Fibroblast of skin of scalp (primary cell): ENCODE data around the gene ACTL6B.

ENCODE experiments used
- DNase-seq: peaks from one replicate; pipeline ENCODE4 v3.0.0-alpha.2; 2013

The ACTL6B gene

DNA sequence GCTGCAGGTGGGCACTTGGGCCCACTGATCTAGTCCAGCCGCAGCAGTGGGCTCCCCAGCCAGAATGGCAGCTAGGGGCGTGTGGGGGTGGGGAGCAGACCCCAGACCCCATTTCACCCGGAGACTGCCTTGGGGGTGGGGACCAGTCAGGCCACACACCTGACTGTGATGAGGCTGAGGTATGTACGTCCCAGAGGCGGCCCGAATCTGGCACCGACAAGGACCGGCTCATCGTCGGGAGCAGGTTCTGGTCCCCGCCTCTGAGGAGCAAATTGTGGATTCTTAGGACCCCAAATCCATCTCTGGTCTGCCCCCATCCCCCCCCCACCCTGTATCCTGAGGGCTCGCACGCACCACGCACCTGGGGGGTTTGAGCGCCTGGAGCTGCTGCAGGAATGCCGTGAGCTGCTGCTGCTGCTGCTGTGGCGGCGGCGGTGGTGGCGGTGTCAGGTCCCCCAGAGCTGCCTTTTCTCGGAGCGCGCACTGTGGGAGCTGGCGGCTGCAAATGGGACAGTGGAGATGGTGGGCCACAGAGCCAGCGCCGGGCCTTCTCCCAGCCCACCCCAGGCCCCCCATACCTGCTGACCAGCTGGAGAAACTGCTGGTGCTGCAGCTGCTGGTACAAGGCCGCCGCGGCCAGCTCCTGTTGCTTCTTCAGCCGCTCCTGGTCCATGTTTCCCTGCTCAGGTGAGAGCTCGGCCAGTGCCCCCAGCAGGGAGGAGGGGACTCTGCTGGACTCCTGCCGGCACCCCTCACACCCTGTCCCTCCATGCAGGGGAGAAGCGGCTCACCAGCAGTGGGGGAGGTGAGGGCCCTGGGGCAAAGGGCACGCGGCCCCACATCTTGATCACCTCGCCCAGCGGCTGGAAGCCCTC is 27.6 kb upstream of the ACTL6B start:
- no peak for DNase-seq

DNA sequence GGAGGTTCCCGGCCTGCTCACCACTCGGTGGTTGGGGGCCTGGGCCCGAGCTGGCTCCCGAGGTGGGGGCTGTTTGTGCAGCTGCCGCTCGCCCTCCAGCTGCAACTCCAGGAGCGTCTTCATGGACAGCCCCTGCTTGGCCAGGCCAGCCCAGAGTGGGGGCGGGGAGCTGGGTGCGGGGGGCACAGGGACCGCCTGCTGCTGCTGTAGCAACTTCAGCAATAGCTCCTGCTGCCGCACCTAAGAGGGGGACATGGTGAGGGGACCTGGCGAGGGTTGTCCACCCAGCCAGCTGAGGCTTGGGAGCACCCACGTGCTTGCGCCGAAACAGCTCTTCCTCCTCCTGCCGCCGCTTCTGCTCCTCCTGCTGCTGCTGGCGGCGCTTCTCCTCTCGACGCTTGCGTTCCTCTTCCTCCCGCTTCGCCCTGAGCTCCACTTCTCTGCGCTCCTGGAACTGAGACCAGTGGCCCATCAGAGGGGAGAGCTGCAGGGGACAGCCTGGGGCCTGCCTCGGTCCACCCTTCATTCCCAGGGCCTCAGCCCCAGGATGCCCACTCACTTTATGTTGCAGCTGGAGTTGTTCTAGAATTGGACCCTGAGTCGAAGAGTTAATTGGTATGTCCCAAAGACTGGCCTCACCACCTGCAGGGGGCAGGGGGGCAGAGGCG is 26.9 kb upstream of the ACTL6B start:
- no peak for DNase-seq

- DNase-seq = peak; percentile 25
Measured at GRCh38 chr7:100682228-100682741, 26.0 kb upstream of the ACTL6B start.

DNA sequence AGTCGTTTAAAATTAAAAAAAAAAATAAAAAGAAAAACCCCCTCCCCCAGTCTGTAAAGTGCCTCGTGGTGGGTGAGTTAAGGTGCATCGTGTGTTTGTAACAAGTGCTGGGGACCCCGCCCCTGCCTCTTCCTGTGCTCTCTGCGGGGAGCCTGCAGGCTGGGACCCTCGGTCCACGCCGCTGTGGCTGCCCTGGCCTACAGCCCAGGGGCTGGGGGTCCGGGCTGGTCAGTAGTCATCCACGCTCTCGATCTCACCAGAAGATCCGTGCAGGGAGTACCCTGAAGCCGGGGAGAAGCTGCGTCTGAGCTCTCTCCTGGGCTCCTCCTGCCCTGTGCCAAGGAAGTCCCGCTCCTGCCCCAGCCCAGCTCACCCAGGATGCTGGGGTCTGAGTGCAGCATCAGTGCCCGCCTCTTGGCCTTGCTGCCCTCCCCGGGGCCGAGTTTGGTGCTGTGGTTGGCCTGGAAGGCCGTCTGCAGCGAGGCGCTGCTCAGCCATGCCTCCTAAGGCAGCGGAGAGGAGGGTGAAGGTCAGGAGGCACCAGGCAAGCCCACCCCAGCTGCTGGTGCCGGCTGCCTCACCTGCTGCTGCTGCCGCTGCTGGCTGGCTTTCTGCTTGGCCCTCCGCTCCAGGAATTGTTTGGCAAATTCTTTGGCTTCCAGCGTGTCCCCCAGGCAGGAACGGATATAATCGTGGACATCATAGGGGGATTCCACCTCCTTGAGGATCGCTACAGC is 25.4 kb upstream of the ACTL6B start:
- no peak for DNase-seq

- DNase-seq = no peak
Measured at GRCh38 chr7:100680576-100681271, 24.5 kb upstream of the ACTL6B start.

DNA sequence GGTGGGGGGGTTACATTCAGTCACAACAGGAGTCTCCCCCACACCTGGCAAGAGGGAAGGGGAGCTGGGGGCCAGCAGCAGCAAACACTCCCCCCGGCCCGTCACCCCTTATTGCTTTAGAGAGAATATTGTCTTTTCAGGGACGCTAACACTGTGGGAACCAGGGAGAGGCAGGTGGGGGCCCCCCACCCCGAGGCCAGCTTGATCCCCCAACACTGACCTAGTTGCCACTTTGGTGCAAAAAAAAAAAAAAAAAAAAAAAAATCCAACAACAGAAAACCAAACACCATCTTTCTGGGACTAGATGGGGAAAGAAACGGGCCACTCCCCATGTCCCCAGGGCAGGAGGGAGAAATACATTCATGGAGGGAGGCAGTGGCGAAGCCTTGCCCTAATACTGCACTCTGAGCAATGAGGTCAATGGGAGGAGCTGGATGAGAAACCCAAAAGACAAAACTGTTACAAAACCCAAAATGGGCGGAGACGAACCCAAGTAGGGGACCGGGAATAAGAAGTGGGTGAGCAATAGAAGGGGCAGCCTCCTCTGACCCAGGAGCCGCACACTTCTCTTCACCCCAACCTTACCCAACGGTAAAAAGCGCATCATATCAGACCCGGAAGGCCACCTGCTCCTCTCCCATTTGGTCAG is 23.8 kb upstream of the ACTL6B start:
- no peak for DNase-seq

DNA sequence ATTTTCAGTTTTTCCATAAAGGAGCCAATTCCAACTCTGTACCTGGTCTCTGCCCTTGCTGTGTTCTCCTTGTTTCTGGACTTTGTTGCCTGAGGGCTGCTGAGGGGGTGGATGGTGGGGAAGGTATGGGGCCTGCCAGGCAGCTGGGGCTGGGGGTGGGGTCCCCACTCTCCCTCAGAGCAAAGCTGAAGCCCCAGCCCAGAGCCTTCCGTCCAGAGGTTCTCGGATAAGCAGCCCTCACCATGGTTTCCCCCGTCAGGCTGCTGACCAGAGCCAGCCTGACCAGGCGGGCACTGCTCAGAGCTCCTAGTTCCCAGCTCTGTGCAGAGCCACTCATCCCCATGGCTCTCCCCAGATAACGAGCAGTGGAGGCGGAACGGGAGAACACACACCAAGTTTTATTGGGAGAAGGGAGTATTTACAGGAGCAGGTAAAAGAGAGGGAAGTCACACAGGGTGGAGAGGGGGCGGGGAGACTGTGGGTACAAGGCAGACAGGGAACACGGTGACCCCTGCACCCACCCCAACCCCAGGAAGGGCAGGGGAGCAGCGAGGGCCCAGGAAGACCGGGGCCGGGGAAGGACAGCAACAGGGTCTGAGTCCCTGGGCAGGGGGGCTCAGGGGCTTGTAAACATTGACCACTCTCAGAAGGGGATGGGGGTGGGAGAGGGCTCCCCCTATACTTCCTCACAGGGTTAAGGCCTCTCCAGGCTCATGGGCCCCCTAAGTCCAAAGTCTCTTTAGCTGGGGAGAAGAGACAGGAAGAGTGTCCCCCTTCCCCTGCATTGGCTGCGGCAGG is 23.1 kb upstream of the ACTL6B start:
- DNase-seq = no peak

GRCh38 chr7:100678291-100678984 is 22.2 kb upstream of the ACTL6B start:
- DNase-seq = no peak

GRCh38 chr7:100677308-100678267 is 21.3 kb upstream of the ACTL6B start:
- DNase-seq = no peak

DNA sequence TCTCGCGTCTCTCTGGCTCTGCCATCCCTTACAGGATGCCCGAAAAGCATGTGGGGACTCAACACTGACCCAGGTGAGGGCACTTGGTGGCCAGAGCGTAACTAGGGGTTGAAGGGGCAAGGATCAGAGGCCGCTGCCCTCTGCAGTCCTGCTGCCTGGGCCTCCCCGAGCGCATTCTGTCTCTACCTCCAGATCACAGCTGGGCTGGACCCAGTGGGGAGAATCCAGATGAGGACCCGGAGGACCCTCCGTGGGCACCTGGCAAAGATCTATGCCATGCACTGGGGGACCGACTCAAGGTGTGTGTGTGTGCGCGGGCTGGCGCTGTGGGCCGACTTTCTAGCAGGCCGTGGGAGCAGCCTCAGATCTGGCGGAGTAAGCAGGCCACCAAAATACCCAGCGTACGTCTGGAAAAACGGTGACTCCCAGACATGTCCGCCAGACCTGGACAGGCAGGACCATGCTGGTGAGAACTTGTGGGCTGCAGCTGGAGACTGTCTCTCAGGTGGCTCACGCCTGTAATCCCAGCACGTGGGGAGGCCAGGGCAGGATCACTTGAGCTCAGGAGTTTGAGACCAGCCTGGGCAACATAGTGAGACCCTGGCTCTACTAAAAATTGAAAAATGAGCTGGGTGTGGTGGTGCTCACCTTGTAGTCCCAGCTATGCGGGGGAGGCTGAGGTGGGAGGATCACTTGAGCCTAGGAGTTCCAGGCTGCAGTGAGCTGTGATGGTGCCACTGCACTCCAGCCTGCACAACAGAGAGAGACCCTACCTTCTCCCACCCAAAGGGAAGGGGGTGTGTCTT is 20.5 kb upstream of the ACTL6B start:
- no peak for DNase-seq

- DNase-seq = peak; percentile 65
Measured at GRCh38 chr7:100675581-100676350, 19.5 kb upstream of the ACTL6B start.

DNA sequence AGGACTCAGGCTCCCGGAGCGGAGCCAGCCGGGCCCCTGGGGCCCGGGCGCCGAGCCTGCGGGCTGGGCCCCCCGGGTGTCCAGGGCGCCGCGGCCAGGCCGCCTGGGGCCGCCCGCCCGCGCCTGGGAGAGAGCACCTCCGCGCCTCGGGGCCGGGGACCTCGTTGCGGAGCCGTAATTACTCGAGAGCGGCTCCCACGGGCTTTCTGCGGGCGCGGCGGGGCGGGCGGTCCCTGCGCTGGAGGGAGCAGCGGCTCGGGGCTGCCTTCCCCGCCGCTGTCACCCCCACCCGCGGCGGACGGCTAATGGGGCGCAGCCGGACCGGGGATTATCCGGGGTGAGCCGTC is 18.8 kb upstream of the ACTL6B start:
- no peak for DNase-seq

DNA sequence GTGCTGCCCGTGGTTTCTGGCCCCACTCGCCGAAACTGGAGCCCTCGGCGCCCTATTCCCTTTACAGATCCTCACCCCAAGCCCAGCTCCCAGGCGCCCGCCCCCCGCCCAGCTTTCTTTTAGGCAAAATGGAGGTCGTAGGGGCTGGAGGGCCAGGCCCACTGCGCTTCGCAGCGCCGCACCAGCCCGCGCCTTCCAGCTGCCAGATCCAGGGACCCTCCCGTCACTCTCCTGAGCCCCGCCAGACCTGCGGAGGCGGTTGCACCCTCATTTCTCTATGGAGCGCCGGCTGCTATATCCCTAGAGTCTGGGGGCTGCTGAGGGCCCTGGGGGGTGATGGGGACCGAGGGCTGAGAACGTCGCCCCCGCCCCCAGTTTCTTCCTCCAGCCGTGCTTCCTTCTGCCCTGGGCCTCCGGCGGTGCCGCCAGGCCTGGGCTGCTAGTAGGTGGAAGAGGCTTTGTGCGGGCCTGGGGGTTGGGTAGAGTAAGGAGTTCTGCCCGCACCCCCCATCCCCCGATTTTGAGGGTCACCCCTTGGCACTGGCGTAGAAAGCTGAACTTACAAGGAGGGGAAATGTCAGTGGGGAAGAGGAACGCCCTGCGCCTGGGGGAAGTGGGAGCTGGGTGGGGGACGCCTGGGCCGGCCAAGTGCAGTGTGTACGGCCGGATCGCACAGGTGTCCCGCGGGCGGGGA is 18.3 kb upstream of the ACTL6B start:
- DNase-seq = no peak

DNA sequence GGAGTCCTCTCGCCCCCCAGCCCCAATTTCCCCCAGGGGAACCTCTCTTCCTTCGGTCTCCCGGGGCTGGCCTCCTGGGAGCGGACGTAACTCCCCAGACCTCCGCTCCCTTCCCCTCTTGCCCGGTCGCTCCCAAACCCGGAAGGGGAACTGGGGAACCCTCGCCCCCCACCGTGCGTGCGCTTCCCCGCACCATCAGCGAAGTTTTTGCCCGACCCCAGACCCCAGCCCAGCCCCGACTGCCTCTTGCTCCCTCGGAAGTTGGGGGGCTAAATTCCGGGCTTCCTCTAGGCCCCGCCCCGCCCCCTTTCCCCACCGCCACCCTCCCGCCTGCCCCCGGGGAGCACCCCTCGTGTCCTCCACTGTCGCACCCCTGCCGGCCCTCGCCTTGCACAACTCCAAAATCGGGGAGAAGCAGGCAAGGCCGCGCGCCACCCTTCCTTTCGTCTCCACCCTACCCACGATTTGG is 17.7 kb upstream of the ACTL6B start:
- no peak for DNase-seq

- DNase-seq = peak; percentile 100
Measured at GRCh38 chr7:100673302-100673941, 17.2 kb upstream of the ACTL6B start, which contains the start of gene GNB2. Gene GNB2 (plus strand): TSS chr7:100673740. CDS start chr7:100676266, 2,526 bp downstream.
